Breast epithelium (tissue), 4 donors: ENCODE data around the gene POLE3. TPM values are rescaled to one million over a fixed set of nuclear protein-coding genes. Genes with fewer than 3 reads are reported as not detected.

ENCODE experiments used
- DNase-seq, 2 donors: peaks; one replicate each; pipeline ENCODE4 v3.0.0-alpha.2; 2019; ENCODE audit warnings: low spot score in 2 of 2
- H3K27ac ChIP-seq, 2 donors: fragments of 200-600 bp; sonication (generic) in 1 of 2; one replicate each; pipeline ENCODE4 v1.5.1; 2016 to 2019; ENCODE audit warnings: mild to moderate bottlenecking in 1 of 2
- H3K27me3 ChIP-seq, 2 donors: fragments of 200-600 bp; sonication (generic) in 1 of 2; one replicate each; pipeline versions ENCODE4 v1.5.1 to v1.6.0; 2017 to 2019; ENCODE audit warnings: control low read depth in 1 of 2, mild to moderate bottlenecking in 1 of 2
- H3K36me3 ChIP-seq: fragments of 200-600 bp; one replicate; pipeline ENCODE4 v1.5.1; 2019
- H3K4me1 ChIP-seq, 2 donors: fragments of 200-600 bp; sonication (generic); one replicate each; pipeline ENCODE4 v1.5.1; 2016 to 2019; ENCODE audit warnings: control low read depth in 1 of 2
- H3K4me3 ChIP-seq, 3 donors: fragments of 200-600 bp; sonication (generic); 1 replicate in 2 of 3; 2 replicates in 1 of 3; pipeline ENCODE4 v1.5.1; 2016 to 2019; ENCODE audit warnings: mild to moderate bottlenecking in 3 of 3, moderate library complexity in 2 of 3
- H3K9me3 ChIP-seq, 2 donors: fragments of 200-600 bp; sonication (generic) in 1 of 2; one replicate each; pipeline ENCODE4 v1.5.1; 2016 to 2019; ENCODE audit warnings: control low read depth in 1 of 2
- CTCF ChIP-seq, 3 donors: fragments of 450-650 bp; IDR thresholded peaks; one replicate each; pipeline ENCODE4 v1.5.1; 2016 to 2017; ENCODE audit warnings: antibody characterized with exemption in 3 of 3, mild to moderate bottlenecking in 3 of 3, moderate library complexity in 3 of 3
- POLR2A ChIP-seq: fragments of 450-650 bp; IDR thresholded peaks from one replicate; pipeline ENCODE4 v1.6.1; 2016; ENCODE audit warnings: antibody characterized with exemption, mild to moderate bottlenecking, moderate library complexity
- POLR2AphosphoS5 ChIP-seq, 3 donors: sonication (generic); formaldehyde crosslinking; IDR thresholded peaks; one replicate each; pipeline ENCODE4 v1.6.1; 2017; ENCODE audit warnings: antibody characterized with exemption in 3 of 3
- intact Hi-C: fragments of 100-400 bp; cut with DNase I; formaldehyde crosslinking; loops from one replicate; pipeline ENCODE4 v1.15.1; 2023; ENCODE audit warnings: low total_unique reads
- total RNA-seq, 3 donors: library from RNA; depleted of rRNA; stranded (reverse); fragments of >200 nt; gene quantifications; one replicate each; pipeline ENCODE4 v1.1.0, GENCODE V29; 2016

The POLE3 gene
- total RNA-seq, 3 donors from 2014 or later: 34.2 to 46.1 (median 35.1) TPM

GRCh38 chr9:113361304-113362018 is 49.0 kb downstream of the POLE3 start:
- H3K27me3 ChIP-seq: no peaks in the 10 kb centered on the region
- TF ChIP-seq POLR2AphosphoS5 (IDR thresholded peaks at IDR 0.05) (no peak), POLR2A (no peak), CTCF (IDR thresholded peaks at IDR 0.05) (no peak)
- no peak for DNase-seq

GRCh38 chr9:113360242-113360842 is 50.1 kb downstream of the POLE3 start:
- TF ChIP-seq POLR2A (no peak), POLR2AphosphoS5 (IDR thresholded peaks at IDR 0.05) (no peak), CTCF (IDR thresholded peaks at IDR 0.05) (no peak)

More at GRCh38 chr9:113361304-113362018, 49.0 kb downstream of the POLE3 start:
- Histone ChIP-seq H3K36me3 (no peaks in the 10 kb centered on the region), H3K4me3 (no peak overlapping the region), H3K27ac (no peak overlapping the region), H3K4me1 (no peaks in the 10 kb centered on the region), H3K9me3 (no peaks in the 10 kb centered on the region)
- intact Hi-C loops: no loop called here

GRCh38 chr9:113359385-113359784 is 51.1 kb downstream of the POLE3 start:
- no peak overlapping the region for H3K4me3 ChIP-seq
- intact Hi-C loops: no loop called here
- no peaks in the 10 kb centered on the region for H3K9me3 ChIP-seq
- DNase-seq: no peak
- TF ChIP-seq POLR2A: no peak
- TF ChIP-seq POLR2AphosphoS5 (IDR thresholded peaks at IDR 0.05): no peak
- H3K4me1 ChIP-seq: no peaks in the 10 kb centered on the region
- no peaks in the 10 kb centered on the region for H3K36me3 ChIP-seq
- no peak overlapping the region for H3K27ac ChIP-seq
- H3K27me3 ChIP-seq: no peaks in the 10 kb centered on the region

More at GRCh38 chr9:113360242-113360842, 50.1 kb downstream of the POLE3 start:
- DNase-seq: no peak
- no peak overlapping the region for H3K27ac ChIP-seq
- no peaks in the 10 kb centered on the region for H3K27me3 ChIP-seq
- no peaks in the 10 kb centered on the region for H3K4me1 ChIP-seq
- intact Hi-C loops: no loop called here
- no peaks in the 10 kb centered on the region for H3K9me3 ChIP-seq
- H3K36me3 ChIP-seq: no peaks in the 10 kb centered on the region
- H3K4me3 ChIP-seq: no peak overlapping the region

Other genes with a start within 250 kb of the POLE3 start
- gene FKBP15, start 189.4 kb downstream of the POLE3 start, total RNA-seq: 10 to 100 TPM; 23.3 to 41.0 (median 36.8) TPM
- 10 to 100 TPM; 13.9 to 24.4 (median 18.7) TPM for gene SLC31A1, start 189.1 kb downstream of the POLE3 start, total RNA-seq
- gene CDC26, start 135.1 kb downstream of the POLE3 start, total RNA-seq: 10 to 100 TPM; 32.0 to 46.2 (median 39.1) TPM
- gene PRPF4, start 135.0 kb downstream of the POLE3 start, total RNA-seq: 10 to 100 TPM; 14.2 to 23.1 (median 18.4) TPM
- 1 to 10 TPM in 1 of 3 donors, under 1 TPM in 1, not detected in 1; 0.98 to 3.5 TPM for gene RNF183, start 107.3 kb downstream of the POLE3 start, total RNA-seq
- gene WDR31, start 70.4 kb downstream of the POLE3 start, total RNA-seq: 1 to 10 TPM; 1.9 to 4.0 (median 3.6) TPM
- 10 to 100 TPM in 2 of 3 donors, 1 to 10 TPM in 1; 1.1 to 35.3 (median 27.9) TPM for gene BSPRY, start 61.1 kb downstream of the POLE3 start, total RNA-seq
- 10 to 100 TPM; 24.5 to 66.9 (median 54.1) TPM for gene HDHD3, start 33.7 kb downstream of the POLE3 start, total RNA-seq
- 10 to 100 TPM; 27.4 to 28.5 (median 28.3) TPM for gene ALAD, start 9.4 kb downstream of the POLE3 start, total RNA-seq
- gene C9orf43, start 72 bp upstream of the POLE3 start, total RNA-seq: 1 to 10 TPM in 1 of 3 donors, under 1 TPM in 2; 0.59 to 1.6 (median 0.66) TPM
- gene RGS3, start 53.1 kb upstream of the POLE3 start, total RNA-seq: 10 to 100 TPM; 31.7 to 49.0 (median 35.4) TPM